Brain microvascular endothelial cell (primary cell): ENCODE measurements around the gene MEAK7.
A peak's percentile ranks its signal among the peaks of the same experiment; 100 is the strongest.
"Not testable (repeated sequence)": the region's sequence is repeated elsewhere in the genome, so short reads cannot be mapped to it uniquely, and the experiment has no call there.

Experiments
- DNase-seq: peaks from one replicate; pipeline ENCODE4 v3.0.0-alpha.2; 2020
- H3K27ac ChIP-seq: fragments of 250-450 bp; sonication (Bioruptor Pico); 2 replicates; pipeline ENCODE4 v1.5.1; 2020; ENCODE audit warnings: mild to moderate bottlenecking, moderate library complexity
- H3K27me3 ChIP-seq: fragments of 250-450 bp; sonication (Bioruptor Pico); replicated peaks from 2 replicates; pipeline ENCODE4 v1.5.1; 2020; ENCODE audit warnings: mild to moderate bottlenecking
- H3K36me3 ChIP-seq: fragments of 250-450 bp; sonication (Bioruptor Pico); replicated peaks from 2 replicates; pipeline ENCODE4 v1.5.1; 2020; ENCODE audit warnings: mild to moderate bottlenecking
- H3K4me3 ChIP-seq: 2 replicates; pipeline ENCODE4 v1.5.1; 2011; ENCODE audit warnings: low read depth, mild to moderate bottlenecking, control low read depth, low read length, moderate library complexity
- CTCF ChIP-seq: IDR thresholded peaks from 2 replicates; pipeline ENCODE4 v1.5.1; 2011; ENCODE audit warnings: low read depth, mild to moderate bottlenecking, moderate library complexity, low read length, control low read depth, inconsistent platforms; ENCODE audit errors: missing control alignments
- in situ Hi-C: cut with HindIII; loops from 2 replicates; pipeline ENCODE4 v1.10.0; 2017; ENCODE audit warnings: low sequenced_read_pairs, low pct_ligation_motif_present

The MEAK7 gene

DNA sequence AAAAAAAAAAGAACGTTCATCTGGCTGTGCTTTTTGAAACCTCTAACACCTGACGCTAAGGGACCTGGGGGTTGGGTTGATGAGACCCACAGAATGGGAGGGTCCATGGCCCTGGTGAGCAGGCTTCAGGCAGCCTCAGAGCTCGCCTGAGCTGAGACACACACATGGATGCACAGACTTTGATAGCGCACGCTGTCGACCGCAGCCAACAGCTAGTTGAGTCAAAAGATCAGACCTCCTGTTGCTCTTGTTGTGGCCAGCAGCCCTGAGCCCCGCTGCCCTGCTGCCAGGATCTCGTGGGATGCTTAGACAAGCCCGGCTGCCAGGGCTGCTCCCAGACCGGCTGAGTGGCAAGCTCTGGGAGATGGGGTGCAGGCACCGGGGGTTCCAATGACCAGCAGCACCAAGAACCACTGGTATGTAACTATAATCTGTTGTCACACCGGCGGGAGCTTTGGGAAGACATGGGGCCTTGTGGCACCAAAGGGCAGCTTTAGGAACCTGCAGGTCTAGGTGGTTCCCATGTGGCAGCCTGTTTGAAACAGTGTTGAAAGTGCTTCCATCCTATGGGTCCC is 20.0 kb upstream of the MEAK7 start:
- in situ Hi-C loops, result no loop called here

GRCh38 chr16:84521497-84521770 is 17.0 kb upstream of the MEAK7 start:
- H3K27me3 ChIP-seq, result no peaks in the 10 kb centered on the region
- DNase-seq, result no peak
- in situ Hi-C loops, result no loop called here
- no peak overlapping the region for H3K27ac ChIP-seq
- TF ChIP-seq CTCF, result no peak
- H3K36me3 ChIP-seq, result no peaks in the 10 kb centered on the region
- no peak overlapping the region for H3K4me3 ChIP-seq

More for the DNA sequence above, 20.0 kb upstream of the MEAK7 start:
- Histone ChIP-seq H3K36me3 (no peaks in the 10 kb centered on the region), H3K27ac (no peak overlapping the region), H3K4me3 (no peak overlapping the region), H3K27me3 (no peaks in the 10 kb centered on the region)
- TF ChIP-seq CTCF, result no peak
- DNase-seq, result no peak

- no peak for DNase-seq
- in situ Hi-C loops, result no loop called here
- Histone ChIP-seq H3K27me3 (no peaks in the 10 kb centered on the region), H3K36me3 (no peaks in the 10 kb centered on the region), H3K4me3 (no peak overlapping the region), H3K27ac (no peak overlapping the region)
- TF ChIP-seq CTCF, result no peak
These were observed 16.5 kb upstream of the MEAK7 start for GRCh38 chr16:84520725-84521496.

GRCh38 chr16:84519855-84520254 is 15.4 kb upstream of the MEAK7 start:
- in situ Hi-C loops, result no loop called here
- DNase-seq, result no peak
- H3K4me3 ChIP-seq, result no peak overlapping the region
- H3K27ac ChIP-seq, result no peak overlapping the region
- H3K36me3 ChIP-seq, result no peaks in the 10 kb centered on the region
- no peak for TF ChIP-seq CTCF
- no peaks in the 10 kb centered on the region for H3K27me3 ChIP-seq

DNA sequence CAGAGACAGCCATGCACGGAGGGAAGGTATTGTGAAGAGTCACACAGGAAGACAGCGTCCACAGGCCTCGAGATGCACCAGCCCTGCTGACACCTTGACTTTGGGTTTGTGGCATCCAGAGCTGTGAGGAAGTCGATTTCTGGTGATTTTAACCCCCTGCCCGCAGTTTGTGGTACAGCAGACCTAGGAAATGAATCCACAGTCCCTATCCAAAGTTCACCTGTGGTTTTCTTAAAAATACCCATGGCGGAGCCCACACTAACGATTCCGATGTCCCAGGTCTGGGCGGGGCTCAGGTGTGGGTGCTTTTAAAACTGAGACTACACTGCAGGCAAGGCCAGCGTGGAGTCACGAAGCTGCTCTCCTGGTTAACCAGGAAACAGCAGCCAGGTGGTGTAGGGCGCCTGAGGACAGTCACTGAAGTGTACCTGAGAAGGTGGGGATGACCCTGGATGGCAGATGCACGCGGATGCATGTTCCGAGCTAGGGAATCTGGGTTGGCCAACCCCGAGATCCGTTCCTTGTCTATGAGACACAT is 14.4 kb upstream of the MEAK7 start:
- no peak for DNase-seq
- H3K27ac ChIP-seq, result no peak overlapping the region
- H3K4me3 ChIP-seq, result no peak overlapping the region
- TF ChIP-seq CTCF, result no peak
- in situ Hi-C loops, result no loop called here
- H3K36me3 ChIP-seq, result no peaks in the 10 kb centered on the region
- H3K27me3 ChIP-seq, result no peaks in the 10 kb centered on the region

DNA sequence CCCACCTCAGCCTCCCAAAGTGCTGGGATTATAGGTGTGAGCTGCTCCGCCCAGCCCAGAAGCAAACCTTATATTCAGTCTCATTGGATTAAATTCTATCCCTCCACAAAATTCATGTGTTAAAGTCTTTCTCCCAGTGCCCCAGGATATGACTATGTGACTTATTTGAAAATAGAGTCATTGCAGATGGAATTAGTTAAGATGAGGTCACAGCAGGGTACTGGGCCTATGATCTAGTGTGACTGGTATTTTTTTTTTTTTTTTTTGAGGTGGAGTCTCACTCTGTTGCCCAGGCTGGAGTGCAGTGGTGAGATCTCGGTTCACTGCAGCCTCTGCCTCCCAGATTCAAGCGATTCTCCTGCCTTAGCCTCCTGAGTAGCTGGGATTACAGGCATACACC is 13.8 kb upstream of the MEAK7 start:
- peak; percentile 23 for DNase-seq
- not testable (repeated sequence) for H3K27ac ChIP-seq

More for the DNA sequence above, 13.8 kb upstream of the MEAK7 start:
- H3K4me3 ChIP-seq, H3K27me3 ChIP-seq, in situ Hi-C loops, H3K36me3 ChIP-seq: not testable (repeated sequence)
